Measurements from ENCODE around the gene ZNF385A. TPM values are rescaled to one million over a fixed set of nuclear protein-coding genes. Genes with fewer than 3 reads are reported as not detected.
A peak's percentile ranks its signal among the peaks of the same experiment; 100 is the strongest.

The ZNF385A gene
- total and polyA plus RNA-seq, 2 of the 13 experiments (the other 11 are each of a cell fraction or from before 2014, with no cell fraction given), result 0.44 to 0.67 TPM

GRCh38 chr12:54324617-54325441 lies 59.7 kb downstream of the ZNF385A start, which contains the start of gene COPZ1 (continued):
- TF ChIP-seq RARG (CRISPR knock-in tag; IDR thresholded peaks at IDR 0.05; ENCODE audit: low read depth), result no peak
- peak; percentile 89 for TF ChIP-seq ASH2L (IDR thresholded peaks at IDR 0.05; ENCODE audit: insufficient read length, low read depth, low read length)
- TF ChIP-seq KDM6A (CRISPR knock-in tag; IDR thresholded peaks at IDR 0.05; ENCODE audit: low read depth), result no peak
- TF ChIP-seq ZBTB34 (CRISPR knock-in tag; IDR thresholded peaks at IDR 0.05), result no peak
- peak; percentile 82 for TF ChIP-seq SAP130 (CRISPR knock-in tag; IDR thresholded peaks at IDR 0.05; ENCODE audit: low read depth)
- TF ChIP-seq BCL6 (CRISPR knock-in tag; IDR thresholded peaks at IDR 0.05), result no peak
- TF ChIP-seq POLR2A (IDR thresholded peaks at IDR 0.05; ENCODE audit: insufficient read depth in 1 of 2, low read depth in 2 of 2, low read length in 2 of 2), result peak; percentile 78 to 96
- TF ChIP-seq NONO (IDR thresholded peaks at IDR 0.05), result no peak
- TF ChIP-seq NONO (CRISPR knock-in tag; conservative IDR thresholded peaks at IDR 0.05), result no peak
- no peak for TF ChIP-seq ZBTB44 (CRISPR knock-in tag; IDR thresholded peaks at IDR 0.05)
- peak; percentile 44 for TF ChIP-seq ZMYM4 (CRISPR knock-in tag; IDR thresholded peaks at IDR 0.05)
- peak; percentile 42; the same call in 1 of the 2 replicates for TF ChIP-seq TBX2 (CRISPR knock-in tag; IDR thresholded peaks at IDR 0.05; ENCODE audit: borderline replicate concordance)
- peak; percentile 95 for TF ChIP-seq ATF1 (CRISPR knock-in tag; IDR thresholded peaks at IDR 0.05)
- TF ChIP-seq JDP2 (CRISPR knock-in tag; IDR thresholded peaks at IDR 0.05; ENCODE audit: borderline replicate concordance), result no peak
- peak; percentile 63; the same call in 1 of the 2 replicates for TF ChIP-seq FOXK1 (CRISPR knock-in tag; IDR thresholded peaks at IDR 0.05; ENCODE audit: borderline replicate concordance, low read depth)
- no peak for TF ChIP-seq ZNF841 (CRISPR knock-in tag; IDR thresholded peaks at IDR 0.05; ENCODE audit: borderline replicate concordance)
- TF ChIP-seq ATRX (CRISPR knock-in tag; IDR thresholded peaks at IDR 0.05; ENCODE audit: borderline replicate concordance), result no peak
- TF ChIP-seq ZNF670 (CRISPR knock-in tag; IDR thresholded peaks at IDR 0.05; ENCODE audit: borderline replicate concordance), result no peak
- no peak for TF ChIP-seq SP5 (CRISPR knock-in tag; IDR thresholded peaks at IDR 0.05; ENCODE audit: borderline replicate concordance, low read depth)
- no peak for TF ChIP-seq ZNF253 (CRISPR knock-in tag; IDR thresholded peaks at IDR 0.05; ENCODE audit: borderline replicate concordance)
- peak; percentile 71 for TF ChIP-seq NR2F6 (IDR thresholded peaks at IDR 0.05)
- TF ChIP-seq NR2F6 (CRISPR knock-in tag; IDR thresholded peaks at IDR 0.05), result peak; percentile 69; the same call in 1 of the 2 replicates
- TF ChIP-seq HMG20A (CRISPR knock-in tag; IDR thresholded peaks at IDR 0.05; ENCODE audit: borderline replicate concordance), result no peak
- TF ChIP-seq IRF9 (CRISPR knock-in tag; IDR thresholded peaks at IDR 0.05; ENCODE audit: borderline replicate concordance), result no peak
- peak; percentile 78 for TF ChIP-seq ELF4 (CRISPR knock-in tag; IDR thresholded peaks at IDR 0.05; ENCODE audit: borderline replicate concordance)
- TF ChIP-seq FOXJ3 (CRISPR knock-in tag; IDR thresholded peaks at IDR 0.05; ENCODE audit: borderline replicate concordance), result no peak
- peak; percentile 47; the same call in 1 of the 2 replicates for TF ChIP-seq SRY (CRISPR knock-in tag; IDR thresholded peaks at IDR 0.05)
- no peak for TF ChIP-seq ZNF629 (CRISPR knock-in tag; conservative IDR thresholded peaks at IDR 0.05)

Measured in HepG2 (cell line).